Mesenchymal stem cell (in vitro differentiated cells and primary cell): Measurements from ENCODE around the gene CHKB.

Experiments used
- DNase-seq: peaks from one replicate; pipeline ENCODE4 v3.0.0-alpha.2; 2013
- H2AFZ ChIP-seq: one replicate; pipeline ENCODE4 v1.6.1; 2013; ENCODE audit warnings: low read depth, mild to moderate bottlenecking, control low read depth, inconsistent platforms, low read length, moderate library complexity
- H2AK5ac ChIP-seq: 2 replicates; pipeline ENCODE4 v1.6.1; 2013; ENCODE audit warnings: low read length, moderate library complexity, mild to moderate bottlenecking, inconsistent platforms; ENCODE audit not compliant: severe bottlenecking
- H2BK120ac ChIP-seq: one replicate; pipeline ENCODE4 v1.6.1; 2013; ENCODE audit warnings: low read depth, mild to moderate bottlenecking, inconsistent platforms, low read length, moderate library complexity
- H2BK12ac ChIP-seq, 2 experiments: one replicate each; pipeline ENCODE4 v1.6.1; 2013; ENCODE audit warnings: inconsistent platforms in 2 of 2, low read length in 2 of 2, mild to moderate bottlenecking in 2 of 2, moderate library complexity in 2 of 2, control low read depth in 1 of 2
- H2BK15ac ChIP-seq: one replicate; pipeline ENCODE4 v1.6.1; 2013; ENCODE audit warnings: mild to moderate bottlenecking, low read depth, inconsistent platforms; ENCODE audit not compliant: poor library complexity, severe bottlenecking
- H2BK5ac ChIP-seq: 2 replicates; pipeline ENCODE4 v1.6.1; 2013; ENCODE audit warnings: low read depth, mild to moderate bottlenecking, low read length, control low read depth, inconsistent platforms; ENCODE audit not compliant: poor library complexity, severe bottlenecking
- H3K14ac ChIP-seq, 2 experiments: one replicate each; pipeline ENCODE4 v1.6.1; 2013; ENCODE audit warnings: inconsistent platforms in 2 of 2, low read length in 2 of 2, control low read depth in 1 of 2, mild to moderate bottlenecking in 1 of 2, moderate library complexity in 1 of 2
- H3K18ac ChIP-seq, 2 experiments: one replicate each; pipeline ENCODE4 v1.6.1; 2013; ENCODE audit warnings: inconsistent platforms in 2 of 2, low read length in 2 of 2, control low read depth in 1 of 2, low read depth in 1 of 2, mild to moderate bottlenecking in 1 of 2
- H3K23ac ChIP-seq, 2 experiments: one replicate each; pipeline ENCODE4 v1.6.1; 2013; ENCODE audit warnings: inconsistent platforms in 2 of 2, low read length in 2 of 2, mild to moderate bottlenecking in 2 of 2, moderate library complexity in 2 of 2, control low read depth in 1 of 2
- H3K27ac ChIP-seq: 2 replicates; pipeline ENCODE4 v1.5.1; 2013; ENCODE audit warnings: mild to moderate bottlenecking, moderate library complexity, low read length, control low read depth, inconsistent platforms; ENCODE audit not compliant: poor library complexity, severe bottlenecking
- H3K27me3 ChIP-seq, 2 experiments: 2 replicates each; pipeline versions ENCODE4 v1.6.1 to v1.7.0; 2013; ENCODE audit warnings: low read length in 2 of 2, mild to moderate bottlenecking in 2 of 2, moderate library complexity in 2 of 2, control low read depth in 1 of 2, inconsistent platforms in 1 of 2; ENCODE audit not compliant: control insufficient read depth in 1 of 2, insufficient read depth in 1 of 2
- H3K36me3 ChIP-seq, 2 experiments: 2 replicates each; pipeline versions ENCODE4 v1.6.1 to v1.7.0; 2013; ENCODE audit warnings: low read length in 2 of 2, control low read depth in 1 of 2, inconsistent platforms in 1 of 2, low read depth in 1 of 2, mild to moderate bottlenecking in 1 of 2; ENCODE audit not compliant: insufficient read depth in 2 of 2, control insufficient read depth in 1 of 2
- H3K4ac ChIP-seq, 2 experiments: one replicate each; pipeline ENCODE4 v1.6.1; 2013; ENCODE audit warnings: inconsistent platforms in 2 of 2, low read length in 2 of 2, mild to moderate bottlenecking in 2 of 2, moderate library complexity in 2 of 2, control low read depth in 1 of 2, low read depth in 1 of 2
- H3K4me1 ChIP-seq: 2 replicates; pipeline ENCODE4 v1.6.1; 2013; ENCODE audit warnings: low read depth, low read length, control low read depth; ENCODE audit not compliant: control insufficient read depth, insufficient read depth
- H3K4me2 ChIP-seq: 2 replicates; pipeline ENCODE4 v1.6.1; 2013; ENCODE audit warnings: low read length, mild to moderate bottlenecking, inconsistent platforms; ENCODE audit not compliant: poor library complexity, severe bottlenecking
- H3K4me3 ChIP-seq, 2 experiments: 2 replicates each; pipeline versions ENCODE4 v1.5.1 to v1.7.0; 2013; ENCODE audit warnings: low read length in 2 of 2, mild to moderate bottlenecking in 2 of 2, control low read depth in 1 of 2, low read depth in 1 of 2; ENCODE audit not compliant: insufficient read depth in 1 of 2
- H3K79me1 ChIP-seq: replicated peaks from 2 replicates; pipeline ENCODE4 v1.6.1; 2013; ENCODE audit warnings: mild to moderate bottlenecking, control low read depth, low read length, inconsistent platforms; ENCODE audit not compliant: poor library complexity, severe bottlenecking
- H3K9ac ChIP-seq: 2 replicates; pipeline ENCODE4 v1.7.0; 2013; ENCODE audit warnings: mild to moderate bottlenecking, low read length, moderate library complexity
- H3K9me3 ChIP-seq: 2 replicates; pipeline ENCODE4 v1.7.0; 2013; ENCODE audit warnings: mild to moderate bottlenecking, low read length; ENCODE audit not compliant: control insufficient read depth
- H4K8ac ChIP-seq: one replicate; pipeline ENCODE4 v1.6.1; 2013; ENCODE audit warnings: inconsistent platforms, mild to moderate bottlenecking, low read length, moderate library complexity
- H4K91ac ChIP-seq: one replicate; pipeline ENCODE4 v1.6.1; 2013; ENCODE audit warnings: mild to moderate bottlenecking, low read length, inconsistent platforms
- WGBS: methylation state at CpG from one replicate; pipeline ENCODE4 v1.1.7; 2013; ENCODE audit warnings: mixed read lengths; 5-methylcytosine and 5-hydroxymethylcytosine counted together

CHKB gene

GRCh38 chr22:50613291-50613981 lies 30.8 kb upstream of the CHKB start:
- no peak for DNase-seq
- no peak overlapping the region for H3K27ac ChIP-seq
- no peak overlapping the region for H3K9ac ChIP-seq
- H3K4me1 ChIP-seq, result no peaks in the 10 kb centered on the region
- H3K79me1 ChIP-seq, result no peaks in the 10 kb centered on the region
- no peak overlapping the region for H2BK15ac ChIP-seq
- no peak overlapping the region for H4K8ac ChIP-seq
- no peak overlapping the region for H3K23ac ChIP-seq
- H4K91ac ChIP-seq, result no peak overlapping the region
- H3K4ac ChIP-seq, result no peak overlapping the region
- no peak overlapping the region for H3K18ac ChIP-seq
- no peak overlapping the region for H2BK5ac ChIP-seq
- no peak overlapping the region for H2BK120ac ChIP-seq
- H3K4me2 ChIP-seq, result no peak overlapping the region
- 74% methylated on average over 22 of the region's 22 CpGs for WGBS
- H3K4me3 ChIP-seq, result peak overlapping the region in 1 of 2 experiments; percentile 37
- H2AFZ ChIP-seq, result no peak overlapping the region
- no peak overlapping the region for H2AK5ac ChIP-seq
- H3K9me3 ChIP-seq, result no peaks in the 10 kb centered on the region
- H2BK12ac ChIP-seq, result no peak overlapping the region
- H3K27me3 ChIP-seq, result peaks cover 25 to 50% of the 10 kb centered on the region in 2 experiments
- peaks cover 0 to 5% of the 10 kb centered on the region in 2 experiments for H3K36me3 ChIP-seq
- no peak overlapping the region for H3K14ac ChIP-seq

- Histone ChIP-seq H3K36me3 (peaks cover 0 to 5% of the 10 kb centered on the region in 2 experiments), H2BK5ac (no peak overlapping the region), H2BK12ac (no peak overlapping the region)
Measured at GRCh38 chr22:50612528-50613221, 30.0 kb upstream of the CHKB start.

GRCh38 chr22:50612168-50612527 lies 29.5 kb upstream of the CHKB start:
- Histone ChIP-seq H3K9ac (no peak overlapping the region), H2BK12ac (no peak overlapping the region), H3K79me1 (no peaks in the 10 kb centered on the region), H3K36me3 (peaks cover 0 to 5% of the 10 kb centered on the region in 2 experiments), H3K23ac (no peak overlapping the region), H3K27me3 (peaks cover 34 to 60% of the 10 kb centered on the region in 2 experiments), H3K4me3 (no peak overlapping the region), H2AK5ac (no peak overlapping the region), H3K14ac (no peak overlapping the region), H3K9me3 (no peaks in the 10 kb centered on the region), H3K4ac (no peak overlapping the region), H3K27ac (no peak overlapping the region), H3K4me2 (no peak overlapping the region), H3K18ac (no peak overlapping the region), H4K91ac (no peak overlapping the region), H3K4me1 (no peaks in the 10 kb centered on the region), H4K8ac (no peak overlapping the region), H2BK5ac (no peak overlapping the region), H2BK120ac (no peak overlapping the region), H2BK15ac (no peak overlapping the region), H2AFZ (no peak overlapping the region)
- no peak for DNase-seq
- WGBS, result 68% methylated on average over 4 of the region's 6 CpGs

More at GRCh38 chr22:50612528-50613221, 30.0 kb upstream of the CHKB start:
- no peak overlapping the region for H3K9ac ChIP-seq
- WGBS, result 46% methylated on average over 31 of the region's 31 CpGs
- H3K9me3 ChIP-seq, result no peaks in the 10 kb centered on the region
- H2BK120ac ChIP-seq, result no peak overlapping the region
- H3K4me1 ChIP-seq, result no peaks in the 10 kb centered on the region
- H3K4me2 ChIP-seq, result no peak overlapping the region
- no peak overlapping the region for H3K27ac ChIP-seq
- H3K4ac ChIP-seq, result no peak overlapping the region
- no peak for DNase-seq
- no peak overlapping the region for H2AK5ac ChIP-seq
- H3K23ac ChIP-seq, result no peak overlapping the region
- H3K18ac ChIP-seq, result peak overlapping the region in 1 of 2 experiments; percentile 8
- H3K4me3 ChIP-seq, result no peak overlapping the region
- H3K79me1 ChIP-seq, result no peaks in the 10 kb centered on the region
- H2BK15ac ChIP-seq, result no peak overlapping the region
- peak overlapping the region; percentile 15 for H4K91ac ChIP-seq
- H2AFZ ChIP-seq, result no peak overlapping the region
- H3K14ac ChIP-seq, result no peak overlapping the region
- H4K8ac ChIP-seq, result no peak overlapping the region
- H3K27me3 ChIP-seq, result peaks cover 28 to 54% of the 10 kb centered on the region in 2 experiments

- no peak overlapping the region for H2AFZ ChIP-seq
- no peak overlapping the region for H3K14ac ChIP-seq
- H3K23ac ChIP-seq, result no peak overlapping the region
- H3K4me1 ChIP-seq, result no peaks in the 10 kb centered on the region
- H2BK12ac ChIP-seq, result no peak overlapping the region
- no peak overlapping the region for H4K8ac ChIP-seq
- no peak overlapping the region for H3K27ac ChIP-seq
- no peak overlapping the region for H3K9ac ChIP-seq
- peaks cover 40 to 64% of the 10 kb centered on the region in 2 experiments for H3K27me3 ChIP-seq
- DNase-seq, result no peak
- H3K79me1 ChIP-seq, result no peaks in the 10 kb centered on the region
- H3K4me3 ChIP-seq, result no peak overlapping the region
- no peak overlapping the region for H2BK15ac ChIP-seq
- H2AK5ac ChIP-seq, result no peak overlapping the region
- H3K18ac ChIP-seq, result no peak overlapping the region
- no peak overlapping the region for H2BK5ac ChIP-seq
- no peak overlapping the region for H3K4me2 ChIP-seq
- H3K36me3 ChIP-seq, result peaks cover 0 to 5% of the 10 kb centered on the region in 2 experiments
- no peak overlapping the region for H4K91ac ChIP-seq
- H3K9me3 ChIP-seq, result no peaks in the 10 kb centered on the region
- H2BK120ac ChIP-seq, result no peak overlapping the region
- WGBS, result 86% methylated on average over 25 of the region's 26 CpGs
- no peak overlapping the region for H3K4ac ChIP-seq
Measured at GRCh38 chr22:50611341-50612060, 28.9 kb upstream of the CHKB start.
